Left lung (tissue), 10 donors: Measurements from ENCODE around the gene PDIA6. TPM values are rescaled to one million over a fixed set of nuclear protein-coding genes. Genes with fewer than 3 reads are reported as not detected.
A peak's percentile ranks its signal among the peaks of the same experiment; 100 is the strongest.

Experiments used
- ATAC-seq: fragments of 200-7000 bp; cut with Tn5 transposase; one replicate; pipeline ENCODE4 v1.9.1; 2020; ENCODE audit warnings: moderate library complexity
- DNase-seq, 4 donors: peaks; one replicate each; pipeline ENCODE4 v3.0.0-alpha.2; 2013 to 2020
- H3K27ac ChIP-seq, 2 donors: fragments of 200-600 bp; sonication (generic) in 1 of 2; one replicate each; pipeline versions ENCODE4 v1.5.0 to v1.8.0; 2020 to 2021
- H3K27me3 ChIP-seq, 2 donors: fragments of 200-600 bp; sonication (generic) in 1 of 2; one replicate each; pipeline versions ENCODE4 v1.5.0 to v1.8.0; 2020 to 2021
- H3K36me3 ChIP-seq, 2 donors: fragments of 200-600 bp; sonication (generic) in 1 of 2; one replicate each; pipeline versions ENCODE4 v1.5.0 to v1.8.0; 2020 to 2021
- H3K4me1 ChIP-seq, 2 donors: fragments of 200-600 bp; one replicate each; pipeline ENCODE4 v1.8.0; 2021
- H3K4me3 ChIP-seq, 2 donors: fragments of 200-600 bp; sonication (generic) in 1 of 2; one replicate each; pipeline versions ENCODE4 v1.5.0 to v1.8.0; 2020 to 2021; ENCODE audit warnings: mild to moderate bottlenecking in 1 of 2
- H3K9me3 ChIP-seq, 2 donors: fragments of 200-600 bp; sonication (generic) in 1 of 2; one replicate each; pipeline versions ENCODE4 v1.5.0 to v1.8.0; 2020 to 2021
- intact Hi-C, 2 donors: fragments of 100-400 bp; cut with DNase I; formaldehyde crosslinking; loops; one replicate each; pipeline versions ENCODE4 v1.11.2 to v1.14.2; 2022
- polyA plus RNA-seq, 6 donors: library from polyadenylated mRNA; unstranded; fragments of 120-200 nt; gene quantifications; one replicate each; pipeline ENCODE4 v1.2.1, GENCODE V29; 2013; ENCODE audit not compliant: insufficient read length in 6 of 6
- total RNA-seq, 2 donors: library from RNA; stranded (reverse); fragmentation: NEBNext Ultra II Directional; extraction: Animal tissue kit (Norgen Biotek cat#: 25700); gene quantifications; one replicate each; pipeline ENCODE4 v1.2.1, GENCODE V29; 2021
- TF ChIP-seq, protein P1 (sequence below), 2 donors: fragments of 200-600 bp; sonication (generic) in 1 of 2; IDR thresholded peaks; one replicate each; pipeline versions ENCODE4 v1.5.0 to v1.8.0; 2021; ENCODE audit warnings: antibody characterized with exemption in 2 of 2
- donor health status: DM: no; HTN: yes; CAD: no.
- donor health status: DM: no; HTN: no; CAD: no.

The PDIA6 gene
- total and polyA plus RNA-seq, 8 donors = 239 to 341 (median 277) TPM

DNA sequence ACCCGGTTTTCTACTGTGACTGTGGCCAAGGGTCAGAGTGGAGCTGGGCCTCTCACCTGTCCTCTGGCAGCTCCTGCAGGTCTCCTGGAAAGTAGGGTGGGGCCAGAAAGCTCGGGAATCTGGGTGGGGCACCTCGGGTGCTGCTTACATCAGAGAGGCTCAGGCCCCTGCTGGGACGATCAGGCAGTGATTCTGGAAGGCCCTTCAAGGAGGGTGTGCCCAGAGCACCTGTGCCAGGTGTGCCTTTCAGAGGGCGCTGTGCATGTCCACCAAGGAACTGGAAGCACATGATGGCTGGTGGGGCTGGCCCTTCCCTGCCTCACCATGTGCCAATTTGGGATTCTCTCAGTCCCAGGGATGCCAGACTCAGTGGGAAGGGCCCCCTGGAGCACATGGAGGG, 47.1 kb downstream of the PDIA6 start:
- H3K27ac ChIP-seq = no peak overlapping the region
- H3K4me1 ChIP-seq = no peaks in the 10 kb centered on the region
- H3K27me3 ChIP-seq = no peaks in the 10 kb centered on the region
- no peak overlapping the region for H3K4me3 ChIP-seq
- ATAC-seq = peak; percentile 79
- intact Hi-C loops = no loop called here
- TF ChIP-seq, protein P1, sequence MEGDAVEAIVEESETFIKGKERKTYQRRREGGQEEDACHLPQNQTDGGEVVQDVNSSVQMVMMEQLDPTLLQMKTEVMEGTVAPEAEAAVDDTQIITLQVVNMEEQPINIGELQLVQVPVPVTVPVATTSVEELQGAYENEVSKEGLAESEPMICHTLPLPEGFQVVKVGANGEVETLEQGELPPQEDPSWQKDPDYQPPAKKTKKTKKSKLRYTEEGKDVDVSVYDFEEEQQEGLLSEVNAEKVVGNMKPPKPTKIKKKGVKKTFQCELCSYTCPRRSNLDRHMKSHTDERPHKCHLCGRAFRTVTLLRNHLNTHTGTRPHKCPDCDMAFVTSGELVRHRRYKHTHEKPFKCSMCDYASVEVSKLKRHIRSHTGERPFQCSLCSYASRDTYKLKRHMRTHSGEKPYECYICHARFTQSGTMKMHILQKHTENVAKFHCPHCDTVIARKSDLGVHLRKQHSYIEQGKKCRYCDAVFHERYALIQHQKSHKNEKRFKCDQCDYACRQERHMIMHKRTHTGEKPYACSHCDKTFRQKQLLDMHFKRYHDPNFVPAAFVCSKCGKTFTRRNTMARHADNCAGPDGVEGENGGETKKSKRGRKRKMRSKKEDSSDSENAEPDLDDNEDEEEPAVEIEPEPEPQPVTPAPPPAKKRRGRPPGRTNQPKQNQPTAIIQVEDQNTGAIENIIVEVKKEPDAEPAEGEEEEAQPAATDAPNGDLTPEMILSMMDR (IDR thresholded peaks at IDR 0.05) = no peak
- peak in 2 of 4 donors; percentile 57 to 69 for DNase-seq
- H3K9me3 ChIP-seq = no peaks in the 10 kb centered on the region
- no peaks in the 10 kb centered on the region for H3K36me3 ChIP-seq

DNA sequence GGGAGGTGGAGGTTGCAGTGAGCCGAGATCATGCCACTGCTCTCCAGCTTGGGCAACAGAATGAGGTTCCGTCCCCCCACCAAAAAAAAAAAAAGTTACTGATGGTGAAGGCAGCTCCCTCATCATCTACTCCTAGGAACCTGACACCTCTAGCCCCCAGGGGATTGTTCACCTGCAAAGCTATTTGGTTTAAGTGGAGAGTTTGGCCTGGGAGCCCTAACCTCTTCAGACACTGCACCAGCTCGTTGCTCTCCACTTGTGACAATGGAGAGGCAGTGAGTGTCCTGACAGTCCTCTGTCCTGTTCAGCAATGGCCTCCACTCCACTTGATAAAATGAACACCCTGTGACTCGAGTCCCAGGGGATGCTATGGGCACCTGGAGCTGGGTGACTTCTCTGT, 47.7 kb downstream of the PDIA6 start:
- Histone ChIP-seq H3K4me3 (no peak overlapping the region), H3K4me1 (no peaks in the 10 kb centered on the region), H3K27ac (no peak overlapping the region), H3K27me3 (no peaks in the 10 kb centered on the region), H3K36me3 (no peaks in the 10 kb centered on the region), H3K9me3 (no peaks in the 10 kb centered on the region)
- ATAC-seq (no peak), DNase-seq (peak in 1 of 4 donors; percentile 5)
- intact Hi-C loops = no loop called here
- TF ChIP-seq, protein P1 (IDR thresholded peaks at IDR 0.05) = no peak

- no peak overlapping the region for H3K27ac ChIP-seq
- peak in 1 of 4 donors; percentile 53 for DNase-seq
- no peak overlapping the region for H3K4me3 ChIP-seq
- TF ChIP-seq, protein P1 (IDR thresholded peaks at IDR 0.05) = no peak
- no peak for ATAC-seq
- no peaks in the 10 kb centered on the region for H3K4me1 ChIP-seq
- intact Hi-C loops = no loop called here
- no peaks in the 10 kb centered on the region for H3K36me3 ChIP-seq
- no peaks in the 10 kb centered on the region for H3K9me3 ChIP-seq
- no peaks in the 10 kb centered on the region for H3K27me3 ChIP-seq
These were observed 48.3 kb downstream of the PDIA6 start for GRCh38 chr2:10764096-10764785.

- H3K36me3 ChIP-seq = no peaks in the 10 kb centered on the region
- no peak for ATAC-seq
- intact Hi-C loops = no loop called here
These were observed 49.2 kb downstream of the PDIA6 start for GRCh38 chr2:10763461-10763800.

GRCh38 chr2:10762651-10763460, 49.7 kb downstream of the PDIA6 start:
- Histone ChIP-seq H3K27ac (no peak overlapping the region), H3K27me3 (no peaks in the 10 kb centered on the region), H3K4me1 (no peaks in the 10 kb centered on the region), H3K4me3 (no peak overlapping the region), H3K36me3 (no peaks in the 10 kb centered on the region), H3K9me3 (no peaks in the 10 kb centered on the region)
- intact Hi-C loops = no loop called here
- peak in 1 of 4 donors; percentile 68 for DNase-seq
- TF ChIP-seq, protein P1 (IDR thresholded peaks at IDR 0.05) = no peak
- ATAC-seq = no peak

More at GRCh38 chr2:10763461-10763800, 49.2 kb downstream of the PDIA6 start:
- Histone ChIP-seq H3K4me1 (no peaks in the 10 kb centered on the region), H3K27me3 (no peaks in the 10 kb centered on the region), H3K9me3 (no peaks in the 10 kb centered on the region), H3K4me3 (no peak overlapping the region), H3K27ac (no peak overlapping the region)
- peak in 1 of 4 donors; percentile 53 for DNase-seq
- TF ChIP-seq, protein P1 (IDR thresholded peaks at IDR 0.05) = no peak
